Endothelial cell of umbilical vein (primary cell): ENCODE measurements around the gene REG1A. TPM values are rescaled to one million over a fixed set of nuclear protein-coding genes. Genes with fewer than 3 reads are reported as not detected.

Experiments used
- BruUV-seq: library from RNA; stranded (reverse); fragments of 400-500 nt; replicated peaks from 2 replicates; lab custom pipeline; 2021; lab: Mats Ljungman, UMichigan
- CTCF ChIA-PET: fragments of 300-600, 350-600 bp; sonication (Branson Sonifier 250); formaldehyde crosslinking; loops from one replicate; lab custom pipeline; 2021; ENCODE audit warnings: antibody characterized with exemption, inconsistent platforms; lab: Charles Lee
- POLR2A ChIA-PET: fragments of 300-600, 350-600 bp; sonication (Branson Sonifier 250); formaldehyde crosslinking; loops from one replicate; lab custom pipeline; 2021; ENCODE audit warnings: antibody characterized with exemption, inconsistent platforms; lab: Charles Lee
- DNase-seq: peaks from one replicate; pipeline ENCODE4 v3.0.0-alpha.2; 2011; ENCODE audit warnings: low read depth, low spot score
- FAIRE-seq: peaks from 2 replicates; lab custom pipeline; 2011; peaks lifted over from hg19 to GRCh38; lab: Jason Lieb, UNC
- H2AFZ ChIP-seq: 2 replicates; pipeline ENCODE4 v1.6.0; 2012; ENCODE audit warnings: low read depth, low read length, control low read depth, inconsistent platforms
- H3K27ac ChIP-seq: 2 replicates; pipeline ENCODE4 v1.5.1; 2011; ENCODE audit warnings: low read depth, mild to moderate bottlenecking, control low read depth, low read length, moderate library complexity; ENCODE audit not compliant: insufficient read depth
- H3K27me3 ChIP-seq, 2 experiments: 2 replicates each; pipeline versions ENCODE4 v1.6.0 to v1.6.1; 2011; ENCODE audit warnings: low read length in 2 of 2, mixed read lengths in 1 of 2; ENCODE audit not compliant: control insufficient read depth in 2 of 2, insufficient read depth in 2 of 2
- H3K36me3 ChIP-seq, 2 experiments: 2 replicates in 1 of 2; 3 replicates in 1 of 2; pipeline ENCODE4 v1.5.1; 2011; ENCODE audit warnings: low read length in 2 of 2, mild to moderate bottlenecking in 1 of 2, moderate library complexity in 1 of 2; ENCODE audit not compliant: control insufficient read depth in 2 of 2, insufficient read depth in 2 of 2; ENCODE audit errors: extremely low read depth in 1 of 2
- H3K4me1 ChIP-seq: 3 replicates; pipeline ENCODE4 v1.5.1; 2011; ENCODE audit warnings: mild to moderate bottlenecking, low read length; ENCODE audit not compliant: control insufficient read depth, insufficient read depth; ENCODE audit errors: extremely low read depth
- H3K4me2 ChIP-seq: 2 replicates; pipeline ENCODE4 v1.6.1; 2011; ENCODE audit warnings: low read length, control low read depth, mixed read lengths; ENCODE audit not compliant: insufficient read depth
- H3K4me3 ChIP-seq, 3 experiments: fragments of 200-600 bp in 1 of 3; sonication (generic), shearing (Covaris generic) in 1 of 3; replicated peaks in 1 of 3; 2 replicates each; pipeline ENCODE4 v1.5.1; 2011 to 2016; ENCODE audit warnings: control low read depth in 3 of 3, low read length in 3 of 3, mild to moderate bottlenecking in 2 of 3, inconsistent platforms in 1 of 3, low read depth in 1 of 3, moderate library complexity in 1 of 3; ENCODE audit not compliant: insufficient read depth in 1 of 3
- H3K79me2 ChIP-seq: 2 replicates; pipeline ENCODE4 v1.6.0; 2012; ENCODE audit warnings: low read length, inconsistent platforms; ENCODE audit not compliant: control insufficient read depth, insufficient read depth
- H3K9ac ChIP-seq: replicated peaks from 2 replicates; pipeline ENCODE3; 2011; ENCODE audit warnings: low read length, control low read depth; ENCODE audit not compliant: insufficient read depth; ENCODE audit errors: extremely low read depth
- H3K9me1 ChIP-seq: replicated peaks from 3 replicates; pipeline ENCODE4 v1.6.0; 2011; ENCODE audit warnings: mild to moderate bottlenecking, low read length; ENCODE audit not compliant: control insufficient read depth, insufficient read depth; ENCODE audit errors: extremely low read depth
- H3K9me3 ChIP-seq: replicated peaks from 2 replicates; pipeline ENCODE4 v1.5.1; 2012; ENCODE audit warnings: low read length, inconsistent platforms; ENCODE audit not compliant: control insufficient read depth, insufficient read depth
- H4K20me1 ChIP-seq: replicated peaks from 2 replicates; pipeline ENCODE3; 2011; ENCODE audit warnings: mild to moderate bottlenecking, low read length; ENCODE audit not compliant: control insufficient read depth, insufficient read depth; ENCODE audit errors: extremely low read depth
- EZH2 ChIP-seq: IDR thresholded peaks from 2 replicates; pipeline ENCODE4 v1.6.1; 2012; ENCODE audit warnings: borderline replicate concordance, low read depth, mild to moderate bottlenecking, moderate library complexity, low read length, inconsistent platforms; ENCODE audit not compliant: severe bottlenecking
- FOS ChIP-seq: IDR thresholded peaks from 2 replicates; pipeline ENCODE4 v1.6.1; 2011; ENCODE audit warnings: mild to moderate bottlenecking, low read length, moderate library complexity, borderline replicate concordance; ENCODE audit not compliant: insufficient read depth
- GATA2 ChIP-seq: IDR thresholded peaks from 2 replicates; pipeline ENCODE4 v1.7.0; 2011; ENCODE audit warnings: low read depth, mild to moderate bottlenecking, moderate library complexity, mixed read lengths, low read length; ENCODE audit not compliant: insufficient read length, insufficient read depth
- JUN ChIP-seq: IDR thresholded peaks from 2 replicates; pipeline ENCODE4 v1.6.1; 2011; ENCODE audit warnings: borderline replicate concordance, low read depth; ENCODE audit not compliant: insufficient read length, insufficient read depth
- MYC ChIP-seq: IDR thresholded peaks from one replicate; pipeline ENCODE4 v1.6.1; 2011; ENCODE audit warnings: mild to moderate bottlenecking, low read depth, low read length
- POLR2A ChIP-seq: IDR thresholded peaks from 2 replicates; pipeline ENCODE4 v1.6.1; 2012; ENCODE audit warnings: low read depth, mild to moderate bottlenecking, control low read depth, low read length
- POLR2AphosphoS5 ChIP-seq: IDR thresholded peaks from 2 replicates; pipeline ENCODE4 v1.6.1; 2012; ENCODE audit warnings: low read depth, mild to moderate bottlenecking, control low read depth, low read length, moderate library complexity; ENCODE audit not compliant: insufficient read depth
- dilution Hi-C: fragments of 300-500 bp; cut with MboI; formaldehyde crosslinking; loops from one replicate; pipeline ENCODE4 v1.15.0; 2019; ENCODE audit warnings: low sequenced_read_pairs; ENCODE audit not compliant: extremely low pct_ligation_motif_present
- intact Hi-C: fragments of 100-400 bp; cut with micrococcal nuclease; formaldehyde crosslinking; loops from one replicate; pipeline ENCODE4 v1.10.0; 2022
- polyA plus RNA-seq, 4 experiments: library from polyadenylated mRNA; depleted of rRNA in 3 of 4; stranded (reverse) in 3 of 4; unstranded in 1 of 4; fragments of >200 nt; gene quantifications; 2 replicates each; pipeline versions ENCODE4 v1.2.1 to v1.2.3, GENCODE V29; 2011 to 2012; ENCODE audit warnings: missing spikeins in 1 of 4
- total RNA-seq: library from RNA; stranded (reverse); gene quantifications from 2 replicates; pipeline ENCODE4 v1.2.3, GENCODE V29; 2021
- TF ChIP-seq, protein P1 (sequence below), 2 donors: IDR thresholded peaks; 1 replicate in 1 of 2; 2 replicates in 1 of 2; pipeline ENCODE4 v1.5.1; 2011; ENCODE audit warnings: low read length in 2 of 2, mild to moderate bottlenecking in 2 of 2, moderate library complexity in 2 of 2, control low read depth in 1 of 2, inconsistent platforms in 1 of 2, low read depth in 1 of 2; ENCODE audit not compliant: insufficient read depth in 1 of 2; ENCODE audit errors: extremely low read depth in 1 of 2
- TF ChIP-seq, protein P2 (sequence below): IDR thresholded peaks from 2 replicates; pipeline ENCODE4 v1.6.1; 2011; ENCODE audit not compliant: insufficient read depth, insufficient read length

Gene REG1A
- total and polyA plus RNA-seq, 2 donors (not counting 3 experiments of a cell fraction or from before 2014, with no cell fraction given): not detected

DNA sequence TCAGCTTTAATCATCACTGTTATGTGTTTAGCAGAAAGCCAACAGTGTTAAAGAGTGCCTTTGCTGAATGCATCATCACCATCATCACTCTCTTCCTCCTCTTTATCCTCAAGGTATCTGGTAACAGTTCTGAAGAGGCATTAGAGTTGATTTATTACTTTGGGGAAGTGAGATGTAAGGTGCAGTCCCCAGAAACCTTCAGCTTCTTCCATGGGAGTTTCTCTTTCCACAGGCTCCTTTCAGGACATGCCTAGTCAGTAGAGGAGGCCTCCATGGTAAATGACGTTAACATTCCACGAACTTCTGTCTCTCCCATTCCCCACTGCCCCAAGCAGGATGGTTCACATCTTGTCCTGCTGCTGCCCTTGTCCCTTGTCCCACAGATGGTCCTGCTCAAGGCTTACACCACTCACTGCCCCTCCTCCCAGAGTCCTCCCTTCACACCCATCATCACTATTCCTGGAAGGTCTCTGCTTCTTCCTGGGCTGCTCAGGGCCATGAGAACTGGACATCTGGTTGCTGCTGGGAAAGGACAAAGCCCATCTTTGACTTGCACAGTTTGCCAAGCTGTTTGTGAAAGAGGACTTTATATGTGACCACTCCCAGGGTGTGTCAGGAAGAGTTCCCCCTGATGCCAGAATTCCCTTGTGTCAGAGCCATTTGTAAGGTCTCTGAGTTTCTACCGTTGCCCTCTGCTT is 5.3 kb upstream of the REG1A start:
- Histone ChIP-seq H4K20me1 (no peaks in the 10 kb centered on the region), H2AFZ (no peak overlapping the region), H3K9ac (no peak overlapping the region), H3K4me1 (no peaks in the 10 kb centered on the region), H3K27ac (no peak overlapping the region), H3K27me3 (no peaks in the 10 kb centered on the region), H3K4me3 (no peak overlapping the region), H3K79me2 (no peaks in the 10 kb centered on the region), H3K9me1 (no peaks in the 10 kb centered on the region), H3K36me3 (no peaks in the 10 kb centered on the region), H3K4me2 (no peak overlapping the region), H3K9me3 (peaks cover 3% of the 10 kb centered on the region)
- ChIA-PET CTCF (no interaction called here), POLR2A (no interaction called here)
- FAIRE-seq: no peak
- intact Hi-C loops (no loop called here), dilution Hi-C loops (no loop called here)
- no TSS peak for BruUV-seq
- no peak for DNase-seq
- TF ChIP-seq EZH2 (no peak), POLR2AphosphoS5 (no peak), GATA2 (no peak), JUN (no peak), MYC (no peak), POLR2A (no peak), FOS (no peak)
- TF ChIP-seq, protein P1, sequence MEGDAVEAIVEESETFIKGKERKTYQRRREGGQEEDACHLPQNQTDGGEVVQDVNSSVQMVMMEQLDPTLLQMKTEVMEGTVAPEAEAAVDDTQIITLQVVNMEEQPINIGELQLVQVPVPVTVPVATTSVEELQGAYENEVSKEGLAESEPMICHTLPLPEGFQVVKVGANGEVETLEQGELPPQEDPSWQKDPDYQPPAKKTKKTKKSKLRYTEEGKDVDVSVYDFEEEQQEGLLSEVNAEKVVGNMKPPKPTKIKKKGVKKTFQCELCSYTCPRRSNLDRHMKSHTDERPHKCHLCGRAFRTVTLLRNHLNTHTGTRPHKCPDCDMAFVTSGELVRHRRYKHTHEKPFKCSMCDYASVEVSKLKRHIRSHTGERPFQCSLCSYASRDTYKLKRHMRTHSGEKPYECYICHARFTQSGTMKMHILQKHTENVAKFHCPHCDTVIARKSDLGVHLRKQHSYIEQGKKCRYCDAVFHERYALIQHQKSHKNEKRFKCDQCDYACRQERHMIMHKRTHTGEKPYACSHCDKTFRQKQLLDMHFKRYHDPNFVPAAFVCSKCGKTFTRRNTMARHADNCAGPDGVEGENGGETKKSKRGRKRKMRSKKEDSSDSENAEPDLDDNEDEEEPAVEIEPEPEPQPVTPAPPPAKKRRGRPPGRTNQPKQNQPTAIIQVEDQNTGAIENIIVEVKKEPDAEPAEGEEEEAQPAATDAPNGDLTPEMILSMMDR (IDR thresholded peaks at IDR 0.05; ENCODE audit: extremely low read depth in 1 of 2, insufficient read depth in 1 of 2, low read depth in 1 of 2, low read length in 2 of 2): no peak
- TF ChIP-seq, protein P2, sequence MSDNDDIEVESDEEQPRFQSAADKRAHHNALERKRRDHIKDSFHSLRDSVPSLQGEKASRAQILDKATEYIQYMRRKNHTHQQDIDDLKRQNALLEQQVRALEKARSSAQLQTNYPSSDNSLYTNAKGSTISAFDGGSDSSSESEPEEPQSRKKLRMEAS: no peak
